ENCODE data around the gene DNAJC30. TPM values are rescaled to one million over a fixed set of nuclear protein-coding genes. Genes with fewer than 3 reads are reported as not detected.

The DNAJC30 gene
- total and polyA plus RNA-seq, 2 of the 8 experiments (the other 6 are each of a cell fraction or from before 2014, with no cell fraction given) = 6.1 to 6.3 TPM

- peak; percentile 56; the same call in 1 of the 2 replicates for TF ChIP-seq SP1 (IDR thresholded peaks at IDR 0.05; ENCODE audit: low read depth, low read length)
- TF ChIP-seq ATF2 (IDR thresholded peaks at IDR 0.05; ENCODE audit: low read length) = no peak
- no peak for TF ChIP-seq FOSL1 (IDR thresholded peaks at IDR 0.05; ENCODE audit: insufficient read depth, low read depth, low read length)
- TF ChIP-seq EZH2 (IDR thresholded peaks at IDR 0.05; ENCODE audit: low read depth, low read length, severe bottlenecking) = no peak
- no peak for TF ChIP-seq NANOG (IDR thresholded peaks at IDR 0.05; ENCODE audit: insufficient read depth, low read depth, low read length, poor library complexity, severe bottlenecking)
- no peak for TF ChIP-seq SIRT6 (IDR thresholded peaks at IDR 0.05; ENCODE audit: low read length)
- TF ChIP-seq RFX5 (IDR thresholded peaks at IDR 0.05; ENCODE audit: borderline replicate concordance, low read depth, low read length) = 0 out of 2 replicates have a peak, but pooled peaks have one; percentile 23
- TF ChIP-seq RAD21 (IDR thresholded peaks at IDR 0.05 in 1 of 2, conservative IDR thresholded peaks at IDR 0.05 in 1 of 2; ENCODE audit: low read depth in 2 of 2, low read length in 2 of 2) = peak; percentile 56 to 81
- TF ChIP-seq SP4 (IDR thresholded peaks at IDR 0.05; ENCODE audit: low read length) = no peak
- TF ChIP-seq HDAC2 (IDR thresholded peaks at IDR 0.05; ENCODE audit: borderline replicate concordance in 1 of 2, low read depth in 2 of 2, low read length in 2 of 2) = peak in 1 of 2 experiments; percentile 99; a peak in 2 of 4 replicates
- no peak for TF ChIP-seq CBX5 (IDR thresholded peaks at IDR 0.05; ENCODE audit: low read depth, low read length)
- peak; percentile 100 for TF ChIP-seq KDM1A (IDR thresholded peaks at IDR 0.05; ENCODE audit: borderline replicate concordance, low read length)
- peak; percentile 12; the same call in 1 of the 2 replicates for TF ChIP-seq MAX (IDR thresholded peaks at IDR 0.05)
- TF ChIP-seq BACH1 (IDR thresholded peaks at IDR 0.05; ENCODE audit: low read length) = no peak
- no peak for TF ChIP-seq RBBP5 (IDR thresholded peaks at IDR 0.05; ENCODE audit: borderline replicate concordance, low read depth, low read length)
- TF ChIP-seq CREB1 (IDR thresholded peaks at IDR 0.05) = 0 out of 2 replicates have a peak, but pooled peaks have one; percentile 27
- no peak for TF ChIP-seq CBX8 (IDR thresholded peaks at IDR 0.05; ENCODE audit: borderline replicate concordance, low read depth, low read length)
- TF ChIP-seq EGR1 (IDR thresholded peaks at IDR 0.05; ENCODE audit: borderline replicate concordance, low read depth, low read length) = peak; percentile 60; the same call in 1 of the 2 replicates
Observed at GRCh38 chr7:73667344-73668102, 15.7 kb downstream of the DNAJC30 start, which contains the start of gene VPS37D (continued).
